Stimulated activated memory B cell treated with anti-CD40 and anti-IgM and Interleukin-4, amounts not matched to agents 10 μg/mL and 1 μg/mL and 100 μg/mL, for 72 hours (primary cell): Measurements from ENCODE around the gene KLK1.

Source experiments
- ATAC-seq: fragments of 150-1000 bp; cut with Tn5 transposase; 2 replicates; pipeline ENCODE4 v1.10.0; 2021
- H3K27ac Mint-ChIP-seq: one replicate; pipeline ENCODE4 v1.8.0; 2022; ENCODE audit warnings: mild to moderate bottlenecking, mixed read lengths
- H3K27me3 Mint-ChIP-seq: one replicate; pipeline ENCODE4 v1.8.0; 2022; ENCODE audit warnings: mixed read lengths
- H3K36me3 Mint-ChIP-seq: one replicate; pipeline ENCODE4 v1.8.0; 2022; ENCODE audit warnings: mixed read lengths
- H3K4me1 Mint-ChIP-seq: one replicate; pipeline ENCODE4 v1.8.0; 2022; ENCODE audit warnings: mixed read lengths
- H3K4me3 Mint-ChIP-seq: one replicate; pipeline ENCODE4 v1.8.0; 2022; ENCODE audit warnings: mild to moderate bottlenecking, moderate library complexity, mixed read lengths
- H3K9me3 Mint-ChIP-seq: one replicate; pipeline ENCODE4 v1.8.0; 2022; ENCODE audit warnings: mixed read lengths

KLK1 gene

DNA sequence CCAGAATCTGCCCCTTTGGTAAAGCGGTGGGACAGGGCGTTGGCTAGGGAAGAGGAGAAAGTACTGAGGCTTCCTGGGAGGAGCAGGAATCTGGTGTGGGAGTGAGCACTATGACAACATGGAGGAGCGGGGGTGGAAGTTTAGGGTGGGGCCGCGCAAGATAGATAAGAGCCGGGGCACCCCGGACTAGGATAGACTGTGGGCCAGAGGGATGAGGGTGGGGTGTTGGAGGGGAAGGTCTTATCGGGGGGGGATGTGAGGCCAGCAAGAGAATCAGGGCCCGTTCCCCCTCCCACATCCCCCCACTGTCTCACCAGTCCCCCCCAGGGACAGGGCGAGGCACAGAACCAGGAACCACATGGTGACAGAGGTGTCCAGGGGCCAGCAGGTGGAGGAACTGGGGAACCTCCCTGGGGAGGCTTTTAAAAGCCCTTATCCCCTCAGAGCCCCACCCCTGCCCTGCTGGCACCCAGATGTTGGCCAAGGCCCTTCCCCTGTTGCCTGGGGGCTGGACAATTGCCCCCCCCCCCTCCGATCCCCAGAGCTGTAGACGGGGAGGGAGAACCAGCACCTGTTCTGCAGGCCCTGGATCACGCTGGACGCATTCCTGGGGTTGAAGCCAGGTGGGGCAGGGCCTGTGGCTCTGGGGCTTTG is at the start of gene KLK1:
Gene KLK1, minus strand, starts transcription at position 399 of the 654 bp plus-strand sequence. Its CDS starts 39 bp downstream, at position 360.
- no peaks in the 10 kb centered on the region for H3K36me3 Mint-ChIP-seq
- H3K4me3 Mint-ChIP-seq: no peak within 1 kb of the TSS
- peaks cover 56% of the 10 kb centered on the region for H3K4me1 Mint-ChIP-seq
- H3K27ac Mint-ChIP-seq: peak within 1 kb of the TSS; percentile 75
- peaks cover 5% of the 10 kb centered on the region for H3K9me3 Mint-ChIP-seq
- peaks cover 34% of the 10 kb centered on the region for H3K27me3 Mint-ChIP-seq
- ATAC-seq: peak; percentile 4

DNA sequence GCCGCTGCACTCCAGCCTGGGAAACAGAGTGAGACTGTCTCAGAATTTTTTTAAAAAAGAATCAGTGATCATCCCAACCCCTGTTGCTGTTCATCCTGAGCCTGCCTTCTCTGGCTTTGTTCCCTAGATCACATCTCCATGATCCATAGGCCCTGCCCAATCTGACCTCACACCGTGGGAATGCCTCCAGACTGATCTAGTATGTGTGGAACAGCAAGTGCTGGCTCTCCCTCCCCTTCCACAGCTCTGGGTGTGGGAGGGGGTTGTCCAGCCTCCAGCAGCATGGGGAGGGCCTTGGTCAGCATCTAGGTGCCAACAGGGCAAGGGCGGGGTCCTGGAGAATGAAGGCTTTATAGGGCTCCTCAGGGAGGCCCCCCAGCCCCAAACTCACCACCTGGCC is 49.5 kb upstream of the KLK1 start, which contains the start of gene KLK2:
Gene KLK2, plus strand, starts transcription at position 384 of the 400 bp plus-strand sequence. CDS start 35 bp downstream, outside the sequence.
- Mint-ChIP-seq H3K9me3 (peaks cover 7% of the 10 kb centered on the region), H3K4me3 (no peak within 1 kb of the TSS), H3K36me3 (no peaks in the 10 kb centered on the region), H3K27me3 (peaks cover 20% of the 10 kb centered on the region), H3K4me1 (no peaks in the 10 kb centered on the region), H3K27ac (no peak within 1 kb of the TSS)
- ATAC-seq: no peak

DNA sequence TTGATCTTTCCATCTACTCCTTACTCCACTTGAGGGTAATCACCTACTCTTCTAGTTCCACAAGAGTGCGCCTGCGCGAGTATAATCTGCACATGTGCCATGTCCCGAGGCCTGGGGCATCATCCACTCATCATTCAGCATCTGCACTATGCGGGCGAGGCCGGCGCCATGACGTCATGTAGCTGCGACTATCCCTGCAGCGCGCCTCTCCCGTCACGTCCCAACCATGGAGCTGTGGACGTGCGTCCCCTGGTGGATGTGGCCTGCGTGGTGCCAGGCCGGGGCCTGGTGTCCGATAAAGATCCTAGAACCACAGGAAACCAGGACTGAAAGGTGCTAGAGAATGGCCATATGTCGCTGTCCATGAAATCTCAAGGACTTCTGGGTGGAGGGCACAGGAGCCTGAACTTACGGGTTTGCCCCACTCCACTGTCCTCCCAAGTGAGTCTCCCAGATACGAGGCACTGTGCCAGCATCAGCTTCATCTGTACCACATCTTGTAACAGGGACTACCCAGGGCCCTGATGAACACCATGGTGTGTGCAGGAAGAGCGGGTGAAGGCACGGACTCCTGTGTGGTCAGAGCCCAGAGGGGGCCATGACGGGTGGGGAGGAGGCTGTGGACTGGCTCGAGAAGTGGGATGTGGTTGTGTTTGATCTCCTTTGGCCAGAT is 47.0 kb upstream of the KLK1 start:
- Mint-ChIP-seq H3K27me3 (peaks cover 21% of the 10 kb centered on the region), H3K4me1 (no peaks in the 10 kb centered on the region), H3K36me3 (no peaks in the 10 kb centered on the region), H3K9me3 (peaks cover 7% of the 10 kb centered on the region), H3K4me3 (no peak overlapping the region), H3K27ac (no peak overlapping the region)
- ATAC-seq: no peak

DNA sequence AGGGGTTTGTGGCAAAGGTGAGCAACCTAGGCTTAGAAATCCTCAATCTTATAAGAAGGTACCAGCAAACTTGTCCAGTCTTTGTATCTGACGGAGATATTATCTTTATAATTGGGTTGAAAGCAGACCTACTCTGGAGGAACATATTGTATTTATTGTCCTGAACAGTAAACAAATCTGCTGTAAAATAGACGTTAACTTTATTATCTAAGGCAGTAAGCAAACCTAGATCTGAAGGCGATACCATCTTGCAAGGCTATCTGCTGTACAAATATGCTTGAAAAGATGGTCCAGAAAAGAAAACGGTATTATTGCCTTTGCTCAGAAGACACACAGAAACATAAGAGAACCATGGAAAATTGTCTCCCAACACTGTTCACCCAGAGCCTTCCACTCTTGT is 45.9 kb upstream of the KLK1 start:
- Mint-ChIP-seq H3K27me3 (peaks cover 29% of the 10 kb centered on the region), H3K36me3 (no peaks in the 10 kb centered on the region), H3K4me3 (no peak overlapping the region), H3K9me3 (peaks cover 7% of the 10 kb centered on the region), H3K27ac (no peak overlapping the region), H3K4me1 (no peaks in the 10 kb centered on the region)
- ATAC-seq: no peak

DNA sequence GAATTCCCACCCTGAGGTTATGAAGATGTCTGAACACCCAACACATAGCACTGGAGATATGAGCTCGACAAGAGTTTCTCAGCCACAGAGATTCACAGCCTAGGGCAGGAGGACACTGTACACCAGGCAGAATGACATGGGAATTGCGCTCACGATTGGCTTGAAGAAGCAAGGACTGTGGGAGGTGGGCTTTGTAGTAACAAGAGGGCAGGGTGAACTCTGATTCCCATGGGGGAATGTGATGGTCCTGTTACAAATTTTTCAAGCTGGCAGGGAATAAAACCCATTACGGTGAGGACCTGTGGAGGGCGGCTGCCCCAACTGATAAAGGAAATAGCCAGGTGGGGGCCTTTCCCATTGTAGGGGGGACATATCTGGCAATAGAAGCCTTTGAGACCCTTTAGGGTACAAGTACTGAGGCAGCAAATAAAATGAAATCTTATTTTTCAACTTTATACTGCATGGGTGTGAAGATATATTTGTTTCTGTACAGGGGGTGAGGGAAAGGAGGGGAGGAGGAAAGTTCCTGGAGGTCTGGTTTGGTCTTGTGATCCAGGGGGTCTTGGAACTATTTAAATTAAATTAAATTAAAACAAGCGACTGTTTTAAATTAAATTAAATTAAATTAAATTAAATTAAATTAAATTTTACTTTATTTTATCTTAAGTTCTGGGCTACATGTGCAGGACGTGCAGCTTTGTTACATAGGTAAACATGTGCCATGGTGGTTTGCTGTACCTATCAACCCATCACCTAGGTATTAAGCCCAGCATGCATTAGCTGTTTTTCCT is 38.1 kb upstream of the KLK1 start:
- Mint-ChIP-seq H3K36me3 (no peaks in the 10 kb centered on the region), H3K4me3 (no peak overlapping the region), H3K4me1 (peaks cover 8% of the 10 kb centered on the region), H3K27ac (no peak overlapping the region), H3K9me3 (peaks cover 9% of the 10 kb centered on the region), H3K27me3 (peaks cover 41% of the 10 kb centered on the region)
- ATAC-seq: no peak

DNA sequence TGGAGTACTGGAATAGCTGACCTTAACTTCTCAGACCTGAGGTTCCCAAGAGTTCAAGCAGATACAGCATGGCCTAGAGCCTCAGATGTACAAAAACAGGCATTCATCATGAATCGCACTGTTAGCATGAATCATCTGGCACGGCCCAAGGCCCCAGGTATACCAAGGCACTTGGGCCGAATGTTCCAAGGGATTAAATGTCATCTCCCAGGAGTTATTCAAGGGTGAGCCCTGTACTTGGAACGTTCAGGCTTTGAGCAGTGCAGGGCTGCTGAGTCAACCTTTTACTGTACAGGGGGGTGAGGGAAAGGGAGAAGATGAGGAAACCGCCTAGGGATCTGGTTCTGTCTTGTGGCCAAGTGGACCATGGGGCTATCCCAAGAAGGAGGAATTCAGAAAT is 37.4 kb upstream of the KLK1 start:
- peaks cover 48% of the 10 kb centered on the region for H3K27me3 Mint-ChIP-seq
- peaks cover 9% of the 10 kb centered on the region for H3K9me3 Mint-ChIP-seq

DNA sequence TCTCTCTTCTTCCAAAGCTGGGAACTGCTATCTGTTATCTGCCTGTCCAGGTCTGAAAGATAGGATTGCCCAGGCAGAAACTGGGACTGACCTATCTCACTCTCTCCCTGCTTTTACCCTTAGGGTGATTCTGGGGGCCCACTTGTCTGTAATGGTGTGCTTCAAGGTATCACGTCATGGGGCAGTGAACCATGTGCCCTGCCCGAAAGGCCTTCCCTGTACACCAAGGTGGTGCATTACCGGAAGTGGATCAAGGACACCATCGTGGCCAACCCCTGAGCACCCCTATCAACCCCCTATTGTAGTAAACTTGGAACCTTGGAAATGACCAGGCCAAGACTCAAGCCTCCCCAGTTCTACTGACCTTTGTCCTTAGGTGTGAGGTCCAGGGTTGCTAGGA is 36.3 kb upstream of the KLK1 start:
- Mint-ChIP-seq H3K4me3 (no peak overlapping the region), H3K36me3 (no peaks in the 10 kb centered on the region), H3K27me3 (peaks cover 51% of the 10 kb centered on the region), H3K9me3 (peaks cover 9% of the 10 kb centered on the region), H3K27ac (no peak overlapping the region), H3K4me1 (peaks cover 8% of the 10 kb centered on the region)
- ATAC-seq: no peak

More for the DNA sequence above, 37.4 kb upstream of the KLK1 start:
- ATAC-seq: no peak
- Mint-ChIP-seq H3K27ac (no peak overlapping the region), H3K4me1 (peaks cover 8% of the 10 kb centered on the region), H3K36me3 (no peaks in the 10 kb centered on the region), H3K4me3 (no peak overlapping the region)

DNA sequence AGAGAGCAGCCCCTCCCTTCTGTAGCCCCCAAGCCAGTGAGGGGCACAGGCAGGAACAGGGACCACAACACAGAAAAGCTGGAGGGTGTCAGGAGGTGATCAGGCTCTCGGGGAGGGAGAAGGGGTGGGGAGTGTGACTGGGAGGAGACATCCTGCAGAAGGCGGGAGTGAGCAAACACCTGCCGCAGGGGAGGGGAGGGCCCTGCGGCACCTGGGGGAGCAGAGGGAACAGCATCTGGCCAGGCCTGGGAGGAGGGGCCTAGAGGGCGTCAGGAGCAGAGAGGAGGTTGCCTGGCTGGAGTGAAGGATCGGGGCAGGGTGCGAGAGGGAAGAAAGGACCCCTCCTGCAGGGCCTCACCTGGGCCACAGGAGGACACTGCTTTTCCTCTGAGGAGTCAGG is 35.3 kb upstream of the KLK1 start:
- H3K27me3 Mint-ChIP-seq: peaks cover 50% of the 10 kb centered on the region
- H3K36me3 Mint-ChIP-seq: no peaks in the 10 kb centered on the region
- ATAC-seq: no peak
- peaks cover 9% of the 10 kb centered on the region for H3K9me3 Mint-ChIP-seq
- no peak overlapping the region for H3K27ac Mint-ChIP-seq
- H3K4me3 Mint-ChIP-seq: no peak overlapping the region
- H3K4me1 Mint-ChIP-seq: peaks cover 8% of the 10 kb centered on the region

DNA sequence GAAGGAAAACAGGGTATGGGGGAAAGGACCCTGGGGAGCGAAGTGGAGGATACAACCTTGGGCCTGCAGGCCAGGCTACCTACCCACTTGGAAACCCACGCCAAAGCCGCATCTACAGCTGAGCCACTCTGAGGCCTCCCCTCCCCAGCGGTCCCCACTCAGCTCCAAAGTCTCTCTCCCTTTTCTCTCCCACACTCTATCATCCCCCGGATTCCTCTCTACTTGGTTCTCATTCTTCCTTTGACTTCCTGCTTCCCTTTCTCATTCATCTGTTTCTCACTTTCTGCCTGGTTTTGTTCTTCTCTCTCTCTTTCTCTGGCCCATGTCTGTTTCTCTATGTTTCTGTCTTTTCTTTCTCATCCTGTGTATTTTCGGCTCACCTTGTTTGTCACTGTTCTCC is 33.8 kb upstream of the KLK1 start:
- H3K27ac Mint-ChIP-seq: no peak overlapping the region
- H3K4me1 Mint-ChIP-seq: peaks cover 8% of the 10 kb centered on the region
- H3K4me3 Mint-ChIP-seq: no peak overlapping the region
- H3K9me3 Mint-ChIP-seq: peaks cover 9% of the 10 kb centered on the region
- peaks cover 55% of the 10 kb centered on the region for H3K27me3 Mint-ChIP-seq
- ATAC-seq: no peak
- H3K36me3 Mint-ChIP-seq: no peaks in the 10 kb centered on the region

DNA sequence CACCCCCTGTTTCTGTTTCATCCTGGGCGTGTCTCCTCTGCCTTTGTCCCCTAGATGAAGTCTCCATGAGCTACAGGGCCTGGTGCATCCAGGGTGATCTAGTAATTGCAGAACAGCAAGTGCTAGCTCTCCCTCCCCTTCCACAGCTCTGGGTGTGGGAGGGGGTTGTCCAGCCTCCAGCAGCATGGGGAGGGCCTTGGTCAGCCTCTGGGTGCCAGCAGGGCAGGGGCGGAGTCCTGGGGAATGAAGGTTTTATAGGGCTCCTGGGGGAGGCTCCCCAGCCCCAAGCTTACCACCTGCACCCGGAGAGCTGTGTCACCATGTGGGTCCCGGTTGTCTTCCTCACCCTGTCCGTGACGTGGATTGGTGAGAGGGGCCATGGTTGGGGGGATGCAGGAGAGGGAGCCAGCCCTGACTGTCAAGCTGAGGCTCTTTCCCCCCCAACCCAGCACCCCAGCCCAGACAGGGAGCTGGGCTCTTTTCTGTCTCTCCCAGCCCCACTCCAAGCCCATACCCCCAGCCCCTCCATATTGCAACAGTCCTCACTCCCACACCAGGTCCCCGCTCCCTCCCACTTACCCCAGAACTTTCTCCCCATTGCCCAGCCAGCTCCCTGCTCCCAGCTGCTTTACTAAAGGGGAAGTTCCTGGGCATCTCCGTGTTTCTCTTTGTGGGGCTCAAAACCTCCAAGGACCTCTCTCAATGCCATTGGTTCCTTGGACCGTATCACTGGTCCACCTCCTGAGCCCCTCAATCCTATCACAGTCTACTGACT is 31.2 kb upstream of the KLK1 start, which contains the start of gene KLK3:
Gene KLK3, plus strand, starts transcription at position 280 of the 775 bp plus-strand sequence. Its CDS starts 41 bp downstream, at position 321.
- H3K4me1 Mint-ChIP-seq: peaks cover 8% of the 10 kb centered on the region
- H3K27ac Mint-ChIP-seq: no peak within 1 kb of the TSS
- H3K4me3 Mint-ChIP-seq: no peak within 1 kb of the TSS
- H3K9me3 Mint-ChIP-seq: peaks cover 4% of the 10 kb centered on the region
- no peaks in the 10 kb centered on the region for H3K36me3 Mint-ChIP-seq
- ATAC-seq: peak; percentile 12
- peaks cover 55% of the 10 kb centered on the region for H3K27me3 Mint-ChIP-seq

DNA sequence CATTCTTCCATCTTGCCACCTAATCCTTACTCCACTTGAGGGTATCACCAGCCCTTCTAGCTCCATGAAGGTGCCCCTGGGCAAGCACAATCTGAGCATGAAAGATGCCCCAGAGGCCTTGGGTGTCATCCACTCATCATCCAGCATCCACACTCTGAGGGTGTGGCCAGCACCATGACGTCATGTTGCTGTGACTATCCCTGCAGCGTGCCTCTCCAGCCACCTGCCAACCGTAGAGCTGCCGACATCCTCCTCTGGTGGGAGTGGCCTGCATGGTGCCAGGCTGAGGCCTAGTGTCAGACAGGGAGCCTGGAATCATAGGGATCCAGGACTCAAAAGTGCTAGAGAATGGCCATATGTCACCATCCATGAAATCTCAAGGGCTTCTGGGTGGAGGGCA is 28.0 kb upstream of the KLK1 start:
- no peak overlapping the region for H3K27ac Mint-ChIP-seq

DNA sequence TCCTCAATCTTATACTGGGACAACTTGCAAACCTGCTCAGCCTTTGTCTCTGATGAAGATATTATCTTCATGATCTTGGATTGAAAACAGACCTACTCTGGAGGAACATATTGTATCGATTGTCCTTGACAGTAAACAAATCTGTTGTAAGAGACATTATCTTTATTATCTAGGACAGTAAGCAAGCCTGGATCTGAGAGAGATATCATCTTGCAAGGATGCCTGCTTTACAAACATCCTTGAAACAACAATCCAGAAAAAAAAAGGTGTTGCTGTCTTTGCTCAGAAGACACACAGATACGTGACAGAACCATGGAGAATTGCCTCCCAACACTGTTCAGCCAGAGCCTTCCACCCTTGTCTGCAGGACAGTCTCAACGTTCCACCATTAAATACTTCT is 27.2 kb upstream of the KLK1 start:
- Mint-ChIP-seq H3K36me3 (no peaks in the 10 kb centered on the region), H3K4me1 (no peaks in the 10 kb centered on the region), H3K27me3 (peaks cover 21% of the 10 kb centered on the region), H3K4me3 (no peak overlapping the region), H3K9me3 (peaks cover 4% of the 10 kb centered on the region), H3K27ac (no peak overlapping the region)
- ATAC-seq: no peak

More for the DNA sequence above, 28.0 kb upstream of the KLK1 start:
- Mint-ChIP-seq H3K27me3 (peaks cover 30% of the 10 kb centered on the region), H3K4me1 (no peaks in the 10 kb centered on the region), H3K36me3 (no peaks in the 10 kb centered on the region), H3K9me3 (peaks cover 4% of the 10 kb centered on the region), H3K4me3 (no peak overlapping the region)
- no peak for ATAC-seq

DNA sequence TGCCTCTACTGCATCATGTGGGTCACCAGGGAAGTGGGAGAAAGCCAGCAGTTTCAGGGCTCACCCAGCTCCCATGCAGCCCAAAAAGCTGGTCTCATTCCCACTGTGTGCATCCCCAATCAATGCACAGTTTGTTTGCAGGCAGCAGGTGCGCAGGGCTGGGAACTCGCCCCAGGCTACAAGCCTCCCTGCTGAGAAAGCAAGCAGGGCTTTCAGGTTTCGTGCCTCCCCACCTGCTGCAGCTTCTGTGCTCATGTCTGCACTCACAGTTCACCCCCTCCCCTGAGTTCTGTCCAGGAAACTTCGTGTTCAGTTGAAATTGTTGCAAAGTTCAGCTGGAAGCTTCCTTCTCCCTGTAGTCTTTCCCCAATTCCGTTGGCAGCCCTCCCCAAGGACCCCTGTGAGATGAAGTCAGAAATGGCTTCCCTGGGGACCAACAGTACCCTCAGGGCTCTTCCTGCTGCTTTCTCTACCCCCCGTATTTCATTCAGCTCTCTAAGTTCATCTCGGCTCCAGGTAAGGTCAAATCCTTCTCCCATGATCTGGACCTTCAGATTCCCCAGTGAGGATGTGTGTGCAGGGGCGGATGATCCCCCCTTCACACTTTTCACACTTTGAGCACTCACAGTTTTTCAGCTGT is 20.8 kb upstream of the KLK1 start:
- H3K27ac Mint-ChIP-seq: no peak overlapping the region

DNA sequence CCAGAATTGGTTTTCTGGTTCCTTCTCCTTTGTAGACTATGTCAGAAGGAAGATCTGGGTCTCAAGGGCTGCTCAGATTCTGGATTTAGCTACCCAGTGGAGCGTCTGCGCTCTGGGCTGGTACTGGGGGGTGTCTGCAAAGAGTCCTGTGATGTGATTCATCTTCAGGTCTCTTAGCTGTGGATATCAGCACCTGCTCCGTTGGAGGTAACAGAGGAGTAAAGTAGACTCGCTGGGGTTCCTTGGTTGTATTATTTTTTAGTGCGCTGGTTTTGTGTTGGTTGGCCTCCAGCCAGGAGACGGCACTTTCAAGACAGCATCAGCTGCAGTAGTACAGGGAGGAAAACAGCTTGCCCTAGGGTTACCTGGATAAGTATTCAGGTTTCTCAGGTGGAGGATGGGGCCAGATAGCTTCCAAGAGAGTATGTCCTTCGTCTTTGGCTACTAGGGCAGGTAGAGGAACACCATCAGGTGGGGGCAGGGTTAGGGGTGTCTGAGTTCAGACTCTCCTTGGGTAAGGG is 20.2 kb upstream of the KLK1 start:
- Mint-ChIP-seq H3K4me1 (no peaks in the 10 kb centered on the region), H3K36me3 (peaks cover 5% of the 10 kb centered on the region), H3K27ac (no peak overlapping the region), H3K27me3 (peaks cover 22% of the 10 kb centered on the region), H3K9me3 (peaks cover 28% of the 10 kb centered on the region), H3K4me3 (no peak overlapping the region)
- no peak for ATAC-seq

More for the DNA sequence above, 20.8 kb upstream of the KLK1 start:
- Mint-ChIP-seq H3K36me3 (peaks cover 5% of the 10 kb centered on the region), H3K4me1 (no peaks in the 10 kb centered on the region), H3K4me3 (no peak overlapping the region), H3K9me3 (peaks cover 28% of the 10 kb centered on the region), H3K27me3 (peaks cover 22% of the 10 kb centered on the region)
- ATAC-seq: no peak
